SK-N-MC (cell line): ENCODE results near the gene ING1.

ENCODE experiments used
- EZH2 ChIP-seq: fragments of 200-600 bp; sonication (generic); IDR thresholded peaks from one replicate; pipeline ENCODE4 v1.6.1; 2017; ENCODE audit warnings: antibody characterized with exemption
- FOXP2 ChIP-seq: optimal IDR thresholded peaks from 2 replicates; pipeline ENCODE3; 2011; ENCODE audit warnings: mild to moderate bottlenecking, moderate library complexity; ENCODE audit not compliant: insufficient read depth; ENCODE audit errors: extremely low read length, control extremely low read depth
- POLR2AphosphoS5 ChIP-seq: IDR thresholded peaks from 2 replicates; pipeline ENCODE4 v1.6.1; 2012; ENCODE audit warnings: mild to moderate bottlenecking, low read depth, low read length, borderline replicate concordance

GRCh38 chr13:110705826-110706569 lies 7.5 kb upstream of the ING1 start, which contains the start of gene CARS2:
- TF ChIP-seq POLR2AphosphoS5 = peak; percentile 88
- TF ChIP-seq EZH2 = no peak
- TF ChIP-seq FOXP2 = peak; percentile 71
